Measurements from ENCODE around the gene SNX33.

GRCh38 chr15:75677465-75678323 lies 30.0 kb downstream of the SNX33 start:
- TF ChIP-seq POLR2A (IDR thresholded peaks at IDR 0.05), result no peak
- TF ChIP-seq, protein P1, sequence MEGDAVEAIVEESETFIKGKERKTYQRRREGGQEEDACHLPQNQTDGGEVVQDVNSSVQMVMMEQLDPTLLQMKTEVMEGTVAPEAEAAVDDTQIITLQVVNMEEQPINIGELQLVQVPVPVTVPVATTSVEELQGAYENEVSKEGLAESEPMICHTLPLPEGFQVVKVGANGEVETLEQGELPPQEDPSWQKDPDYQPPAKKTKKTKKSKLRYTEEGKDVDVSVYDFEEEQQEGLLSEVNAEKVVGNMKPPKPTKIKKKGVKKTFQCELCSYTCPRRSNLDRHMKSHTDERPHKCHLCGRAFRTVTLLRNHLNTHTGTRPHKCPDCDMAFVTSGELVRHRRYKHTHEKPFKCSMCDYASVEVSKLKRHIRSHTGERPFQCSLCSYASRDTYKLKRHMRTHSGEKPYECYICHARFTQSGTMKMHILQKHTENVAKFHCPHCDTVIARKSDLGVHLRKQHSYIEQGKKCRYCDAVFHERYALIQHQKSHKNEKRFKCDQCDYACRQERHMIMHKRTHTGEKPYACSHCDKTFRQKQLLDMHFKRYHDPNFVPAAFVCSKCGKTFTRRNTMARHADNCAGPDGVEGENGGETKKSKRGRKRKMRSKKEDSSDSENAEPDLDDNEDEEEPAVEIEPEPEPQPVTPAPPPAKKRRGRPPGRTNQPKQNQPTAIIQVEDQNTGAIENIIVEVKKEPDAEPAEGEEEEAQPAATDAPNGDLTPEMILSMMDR (IDR thresholded peaks at IDR 0.05), result no peak

All from body of pancreas (tissue), 4 donors.